HG02623 (cell line): Measurements from ENCODE around the gene ADK.
"Not testable (repeated sequence)": the region's sequence is repeated elsewhere in the genome, so short reads cannot be mapped to it uniquely, and the experiment has no call there.

Experiments
- ATAC-seq: cut with Tn5 transposase; IDR thresholded peaks from one replicate; pipeline ENCODE4 v1.9.1; 2021; ENCODE audit warnings: moderate library complexity; ENCODE audit not compliant: unreplicated experiment

The ADK gene

GRCh38 chr10:74150990-74151878 is at the start of gene ADK:
ADK (plus strand) TSS chr10:74151221; CDS start chr10:74151279, 58 bp downstream.
- ATAC-seq, result peak; percentile 84

- no peak for ATAC-seq
These were observed 47.3 kb upstream of the ADK start for GRCh38 chr10:74103560-74104258.

- ATAC-seq, result no peak
These were observed 46.5 kb upstream of the ADK start for GRCh38 chr10:74104480-74104879.

GRCh38 chr10:74104996-74105395 is 46.0 kb upstream of the ADK start:
- no peak for ATAC-seq

GRCh38 chr10:74107391-74107790 is 43.6 kb upstream of the ADK start:
- no peak for ATAC-seq

- ATAC-seq, result no peak
These were observed 41.6 kb upstream of the ADK start for GRCh38 chr10:74109452-74109851.

- no peak for ATAC-seq
These were observed 40.9 kb upstream of the ADK start for GRCh38 chr10:74110120-74110519.

GRCh38 chr10:74111799-74112198 is 39.2 kb upstream of the ADK start:
- ATAC-seq, result no peak

GRCh38 chr10:74113546-74113945 is 37.5 kb upstream of the ADK start:
- ATAC-seq, result no peak

- ATAC-seq, result no peak
These were observed 37.0 kb upstream of the ADK start for GRCh38 chr10:74114041-74114448.

GRCh38 chr10:74117738-74118137 is 33.3 kb upstream of the ADK start:
- no peak for ATAC-seq

- ATAC-seq, result no peak
These were observed 32.2 kb upstream of the ADK start for GRCh38 chr10:74118804-74119203.

GRCh38 chr10:74120911-74121310 is 30.1 kb upstream of the ADK start:
- ATAC-seq, result no peak

- no peak for ATAC-seq
These were observed 29.7 kb upstream of the ADK start for GRCh38 chr10:74121368-74121767.

- no peak for ATAC-seq
These were observed 29.0 kb upstream of the ADK start for GRCh38 chr10:74122060-74122459.

GRCh38 chr10:74123081-74123480 is 27.9 kb upstream of the ADK start:
- ATAC-seq, result no peak

GRCh38 chr10:74133923-74134820 is 16.8 kb upstream of the ADK start:
- no peak for ATAC-seq

GRCh38 chr10:74135452-74135851 is 15.6 kb upstream of the ADK start:
- no peak for ATAC-seq

GRCh38 chr10:74137992-74138391 is 13.0 kb upstream of the ADK start:
- ATAC-seq, result no peak

GRCh38 chr10:74138596-74138995 is 12.4 kb upstream of the ADK start:
- not testable (repeated sequence) for ATAC-seq

GRCh38 chr10:74139981-74140380 is 11.0 kb upstream of the ADK start:
- no peak for ATAC-seq
